C4-2B (cell line): Measurements from ENCODE around the gene UNC80.

Experiments used
- H3K27ac ChIP-seq: fragments of 450-650 bp; 2 replicates; pipeline ENCODE4 v1.5.1; 2017
- CTCF ChIP-seq: fragments of 450-650 bp; conservative IDR thresholded peaks from 2 replicates; pipeline ENCODE4 v1.5.1; 2017; ENCODE audit warnings: mild to moderate bottlenecking
- ZFX ChIP-seq: fragments of 450-650 bp; IDR thresholded peaks from 2 replicates; pipeline ENCODE4 v1.6.1; 2017

Gene UNC80

GRCh38 chr2:209834767-209835166 lies 63.1 kb downstream of the UNC80 start:
- no peak for TF ChIP-seq CTCF
- no peak for TF ChIP-seq ZFX

GRCh38 chr2:209840434-209840833 lies 68.8 kb downstream of the UNC80 start:
- TF ChIP-seq CTCF (no peak), ZFX (no peak)
- no peak overlapping the region for H3K27ac ChIP-seq

More at GRCh38 chr2:209834767-209835166, 63.1 kb downstream of the UNC80 start:
- no peak overlapping the region for H3K27ac ChIP-seq

- TF ChIP-seq CTCF (no peak), ZFX (no peak)
- no peak overlapping the region for H3K27ac ChIP-seq
Measured at GRCh38 chr2:209845666-209846065, 74.0 kb downstream of the UNC80 start.

GRCh38 chr2:209864716-209865295 lies 93.2 kb downstream of the UNC80 start:
- no peak overlapping the region for H3K27ac ChIP-seq

GRCh38 chr2:209868271-209868994 lies 96.8 kb downstream of the UNC80 start:
- TF ChIP-seq CTCF (no peak), ZFX (no peak)
- H3K27ac ChIP-seq = no peak overlapping the region

More at GRCh38 chr2:209864716-209865295, 93.2 kb downstream of the UNC80 start:
- TF ChIP-seq CTCF (no peak), ZFX (no peak)

GRCh38 chr2:209870067-209870466 lies 98.4 kb downstream of the UNC80 start:
- H3K27ac ChIP-seq = no peak overlapping the region
- TF ChIP-seq CTCF = no peak
- TF ChIP-seq ZFX = no peak

- no peak for TF ChIP-seq CTCF
- TF ChIP-seq ZFX = no peak
- no peak overlapping the region for H3K27ac ChIP-seq
Measured at GRCh38 chr2:209872675-209873074, 101.0 kb downstream of the UNC80 start.
